Nephron progenitor cell (in vitro differentiated cells): ENCODE measurements around the gene NR0B2.
"Not testable (repeated sequence)": the region's sequence is repeated elsewhere in the genome, so short reads cannot be mapped to it uniquely, and the experiment has no call there.

Experiments
- DNase-seq: peaks from one replicate; pipeline ENCODE4 v3.0.0; 2021
- H3K27ac Mint-ChIP-seq: 2 replicates; pipeline ENCODE4 v1.8.0; 2021; ENCODE audit warnings: mild to moderate bottlenecking, moderate library complexity, mixed read lengths
- H3K27me3 Mint-ChIP-seq: 2 replicates; pipeline ENCODE4 v1.8.0; 2021; ENCODE audit warnings: mild to moderate bottlenecking, low read depth, mixed read lengths; ENCODE audit not compliant: poor library complexity
- H3K36me3 Mint-ChIP-seq: 2 replicates; pipeline ENCODE4 v1.8.0; 2021; ENCODE audit warnings: low read depth, mixed read lengths
- H3K4me1 Mint-ChIP-seq: 2 replicates; pipeline ENCODE4 v1.8.0; 2021; ENCODE audit warnings: mixed read lengths
- H3K4me3 Mint-ChIP-seq: 2 replicates; pipeline ENCODE4 v1.8.0; 2021; ENCODE audit warnings: mild to moderate bottlenecking, moderate library complexity, mixed read lengths
- H3K9me3 Mint-ChIP-seq: 2 replicates; pipeline ENCODE4 v1.8.0; 2021; ENCODE audit warnings: mild to moderate bottlenecking, moderate library complexity, mixed read lengths
- TF ChIP-seq, protein P1 (sequence below): fragments of 200-600 bp; sonication (generic); IDR thresholded peaks from 2 replicates; pipeline ENCODE4 v1.5.0; 2021; ENCODE audit warnings: antibody characterized with exemption

Gene NR0B2

DNA sequence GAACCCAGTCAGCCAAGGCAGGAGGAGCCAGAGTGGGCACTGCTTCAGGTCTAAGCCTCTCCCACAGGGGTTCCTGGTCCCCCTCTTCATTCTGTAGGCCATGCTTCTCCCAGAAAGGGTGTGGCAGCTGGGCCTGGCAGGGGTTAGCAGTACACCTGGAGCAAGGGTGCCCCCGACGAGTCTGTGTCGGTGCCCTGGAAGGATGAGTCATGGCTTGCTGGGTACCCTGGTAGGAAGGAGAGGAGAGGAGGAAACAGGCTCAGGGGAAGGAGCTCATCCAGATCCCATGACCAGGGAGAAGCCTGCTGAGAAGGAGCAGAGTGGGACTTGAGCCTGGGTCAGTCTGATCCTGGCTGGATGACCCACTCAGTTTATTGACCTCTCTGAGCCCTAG, 36.1 kb upstream of the NR0B2 start:
- Mint-ChIP-seq H3K4me3 (no peak overlapping the region), H3K4me1 (peaks cover 38% of the 10 kb centered on the region), H3K36me3 (peaks cover 30% of the 10 kb centered on the region), H3K27ac (no peak overlapping the region), H3K9me3 (no peaks in the 10 kb centered on the region), H3K27me3 (peaks cover 20% of the 10 kb centered on the region)
- no peak for DNase-seq
- TF ChIP-seq, protein P1, sequence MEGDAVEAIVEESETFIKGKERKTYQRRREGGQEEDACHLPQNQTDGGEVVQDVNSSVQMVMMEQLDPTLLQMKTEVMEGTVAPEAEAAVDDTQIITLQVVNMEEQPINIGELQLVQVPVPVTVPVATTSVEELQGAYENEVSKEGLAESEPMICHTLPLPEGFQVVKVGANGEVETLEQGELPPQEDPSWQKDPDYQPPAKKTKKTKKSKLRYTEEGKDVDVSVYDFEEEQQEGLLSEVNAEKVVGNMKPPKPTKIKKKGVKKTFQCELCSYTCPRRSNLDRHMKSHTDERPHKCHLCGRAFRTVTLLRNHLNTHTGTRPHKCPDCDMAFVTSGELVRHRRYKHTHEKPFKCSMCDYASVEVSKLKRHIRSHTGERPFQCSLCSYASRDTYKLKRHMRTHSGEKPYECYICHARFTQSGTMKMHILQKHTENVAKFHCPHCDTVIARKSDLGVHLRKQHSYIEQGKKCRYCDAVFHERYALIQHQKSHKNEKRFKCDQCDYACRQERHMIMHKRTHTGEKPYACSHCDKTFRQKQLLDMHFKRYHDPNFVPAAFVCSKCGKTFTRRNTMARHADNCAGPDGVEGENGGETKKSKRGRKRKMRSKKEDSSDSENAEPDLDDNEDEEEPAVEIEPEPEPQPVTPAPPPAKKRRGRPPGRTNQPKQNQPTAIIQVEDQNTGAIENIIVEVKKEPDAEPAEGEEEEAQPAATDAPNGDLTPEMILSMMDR: no peak

DNA sequence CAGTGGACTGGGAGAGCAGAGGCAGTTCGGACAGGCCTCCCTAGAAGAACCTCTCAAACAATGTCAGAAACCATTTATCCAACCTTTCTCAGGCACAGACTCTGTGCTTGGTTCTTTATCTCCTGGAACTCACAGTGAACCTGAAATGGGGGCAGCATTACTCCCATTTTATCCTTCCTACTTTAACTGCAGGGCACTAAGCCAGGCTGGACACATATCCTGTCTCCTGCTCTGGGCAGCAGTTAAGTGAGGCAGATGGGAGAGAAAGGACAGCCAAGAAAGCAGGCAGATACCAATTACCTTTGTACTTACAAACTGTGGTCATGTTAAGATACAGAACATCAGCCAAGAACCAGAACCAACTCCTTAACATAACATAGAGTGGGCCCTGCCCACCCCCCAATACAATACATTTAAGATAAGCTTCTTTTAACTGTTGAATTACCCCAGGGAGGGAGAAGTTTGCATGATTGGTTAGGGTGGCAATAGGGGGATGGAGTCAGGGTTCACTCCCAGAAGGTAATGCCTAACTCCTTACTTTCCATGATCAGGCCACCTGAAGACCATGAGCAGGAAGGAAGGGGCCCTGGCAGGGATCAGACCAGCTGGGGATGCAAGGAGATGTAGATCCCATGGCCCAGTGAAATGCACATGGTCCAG, 35.6 kb upstream of the NR0B2 start:
- H3K36me3 Mint-ChIP-seq: peaks cover 33% of the 10 kb centered on the region
- peak overlapping the region; percentile 48 for H3K27ac Mint-ChIP-seq
- no peak for DNase-seq
- H3K4me3 Mint-ChIP-seq: no peak overlapping the region
- H3K9me3 Mint-ChIP-seq: no peaks in the 10 kb centered on the region
- TF ChIP-seq, protein P1: no peak
- peaks cover 40% of the 10 kb centered on the region for H3K4me1 Mint-ChIP-seq
- peaks cover 16% of the 10 kb centered on the region for H3K27me3 Mint-ChIP-seq

DNA sequence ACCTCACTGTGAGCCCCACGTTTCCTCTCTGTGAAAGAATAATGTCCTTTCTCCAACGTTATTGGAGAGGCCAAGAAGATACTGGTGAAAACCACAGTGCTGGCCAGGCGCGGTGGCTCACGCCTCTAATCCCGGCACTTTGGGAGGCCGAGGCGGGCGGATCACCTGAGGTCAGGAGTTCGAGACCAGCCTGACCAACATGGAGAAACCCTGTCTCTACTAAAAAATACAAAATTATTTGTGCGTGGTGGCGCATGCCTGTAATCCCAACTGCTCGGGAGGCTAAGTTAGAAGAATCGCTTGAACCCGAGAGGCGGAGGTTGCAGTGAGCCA, 34.9 kb upstream of the NR0B2 start:
- H3K9me3 Mint-ChIP-seq, DNase-seq, H3K27ac Mint-ChIP-seq, H3K4me3 Mint-ChIP-seq: not testable (repeated sequence)
- Mint-ChIP-seq H3K4me1 (peaks cover 40% of the 10 kb centered on the region), H3K27me3 (peaks cover 11% of the 10 kb centered on the region), H3K36me3 (peaks cover 40% of the 10 kb centered on the region)

DNA sequence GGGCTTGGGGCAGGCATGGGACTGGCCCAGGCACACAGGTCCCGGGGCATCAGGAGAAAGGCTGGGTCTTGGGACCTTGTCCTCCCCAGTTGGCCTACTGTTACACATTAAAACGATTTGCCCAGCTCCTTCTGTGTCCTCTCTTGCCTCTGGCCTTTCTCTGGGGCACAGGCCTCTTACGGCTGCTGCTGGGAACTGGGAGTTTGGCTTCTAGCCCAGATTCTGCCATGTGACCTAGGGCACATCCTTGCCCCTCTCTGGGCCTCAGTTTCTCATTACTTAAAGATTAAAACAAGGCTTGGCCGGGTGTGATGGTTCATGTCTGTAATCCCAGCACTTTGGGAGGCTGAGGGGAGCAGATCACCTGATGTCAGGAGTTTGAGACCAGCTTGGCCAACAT, 32.5 kb upstream of the NR0B2 start:
- Mint-ChIP-seq H3K4me3 (peak overlapping the region; percentile 71), H3K36me3 (peaks cover 58% of the 10 kb centered on the region), H3K9me3 (no peaks in the 10 kb centered on the region), H3K27ac (peak overlapping the region; percentile 74), H3K27me3 (peaks cover 9% of the 10 kb centered on the region), H3K4me1 (peaks cover 40% of the 10 kb centered on the region)
- no peak for DNase-seq
- TF ChIP-seq, protein P1: no peak

DNA sequence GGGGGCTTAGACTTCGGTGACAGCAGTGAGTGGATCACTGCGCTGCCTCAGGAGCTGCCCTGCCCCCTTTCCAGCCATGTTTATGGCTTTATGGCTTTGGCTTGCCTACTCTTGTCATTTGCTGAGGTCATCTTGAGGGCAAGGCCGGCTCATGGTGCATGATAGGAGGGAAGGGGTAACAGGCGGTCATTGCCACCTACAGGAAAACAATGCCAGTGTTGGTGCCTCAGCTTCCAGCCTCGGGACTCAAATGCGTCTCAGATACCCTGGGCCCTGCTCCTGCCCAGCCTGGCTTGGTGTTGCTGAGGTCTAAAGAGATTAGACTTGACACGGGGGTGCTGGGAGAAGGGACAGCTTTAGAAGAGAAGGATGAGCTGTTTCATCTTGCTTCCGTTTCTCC, 32.0 kb upstream of the NR0B2 start:
- DNase-seq: peak; percentile 25
- Mint-ChIP-seq H3K27ac (peak overlapping the region; percentile 74), H3K9me3 (no peaks in the 10 kb centered on the region), H3K4me3 (peak overlapping the region; percentile 71), H3K36me3 (peaks cover 61% of the 10 kb centered on the region), H3K4me1 (peaks cover 37% of the 10 kb centered on the region), H3K27me3 (peaks cover 7% of the 10 kb centered on the region)
- TF ChIP-seq, protein P1: no peak

DNA sequence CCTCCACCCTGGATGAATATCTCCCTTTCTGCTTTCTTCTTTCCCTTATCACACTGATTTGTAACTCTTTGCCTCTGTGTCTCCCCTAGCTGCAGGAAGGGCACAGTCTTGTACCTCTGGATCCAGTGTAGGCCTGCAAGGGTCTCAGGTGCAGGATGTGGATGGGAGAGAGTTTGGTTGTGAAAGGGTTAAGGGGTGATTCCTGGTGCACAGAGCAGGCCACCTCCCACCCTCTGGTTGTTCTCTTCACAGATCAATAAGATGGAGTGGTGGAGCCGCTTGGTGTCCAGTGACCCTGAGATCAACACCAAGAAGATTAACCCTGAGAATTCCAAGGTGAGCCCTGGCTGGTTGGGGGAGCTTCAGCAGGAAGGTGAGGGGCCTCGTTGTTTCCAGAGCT, 31.4 kb upstream of the NR0B2 start:
- DNase-seq: peak; percentile 23
- Mint-ChIP-seq H3K27me3 (peaks cover 6% of the 10 kb centered on the region), H3K9me3 (no peaks in the 10 kb centered on the region), H3K4me1 (peaks cover 33% of the 10 kb centered on the region), H3K4me3 (peak overlapping the region; percentile 71), H3K36me3 (peaks cover 61% of the 10 kb centered on the region), H3K27ac (peak overlapping the region; percentile 74)
- TF ChIP-seq, protein P1: no peak
